Measurements from ENCODE around the gene TNRC6A.

Gene TNRC6A

GRCh38 chr16:24820522-24820921 lies 91.1 kb downstream of the TNRC6A start:
- H3K9ac ChIP-seq (ENCODE audit: low read length), result no peak overlapping the region
- no peak overlapping the region for H3K4me3 ChIP-seq (ENCODE audit: low read length)
- no peaks in the 10 kb centered on the region for H3K27me3 ChIP-seq (ENCODE audit: control insufficient read depth, insufficient read depth, low read length)
- H3K9me3 ChIP-seq (ENCODE audit: control insufficient read depth, low read depth, low read length), result no peaks in the 10 kb centered on the region
- no peaks in the 10 kb centered on the region for H3K4me1 ChIP-seq (ENCODE audit: control insufficient read depth, low read depth, low read length)
- H3K27ac ChIP-seq (ENCODE audit: low read length), result no peak overlapping the region
- H3K36me3 ChIP-seq (ENCODE audit: control insufficient read depth, low read depth, low read length), result peaks cover 94% of the 10 kb centered on the region

DNA sequence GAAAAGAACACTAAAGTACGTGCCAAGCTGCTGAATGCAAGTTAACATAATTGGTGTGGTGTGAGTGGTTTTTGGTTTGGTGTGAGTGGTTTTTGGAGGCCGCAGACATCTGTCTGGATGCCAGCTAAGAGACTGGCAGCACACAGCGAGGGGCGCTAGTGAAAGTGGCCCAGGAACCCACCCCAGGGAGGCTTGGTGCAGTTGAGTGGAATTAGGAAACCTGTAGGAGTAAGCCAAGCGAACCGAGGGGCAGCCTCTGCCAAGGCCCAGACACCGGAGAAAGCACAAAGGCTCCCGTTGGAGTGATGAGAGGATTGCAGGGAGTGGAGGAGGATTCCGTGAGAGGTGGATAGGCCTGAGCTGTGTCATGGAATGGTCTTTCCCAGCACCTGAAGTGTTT lies 91.7 kb downstream of the TNRC6A start:
- Histone ChIP-seq H3K4me1 (ENCODE audit: control insufficient read depth, low read depth, low read length) (no peaks in the 10 kb centered on the region), H3K27ac (ENCODE audit: low read length) (no peak overlapping the region), H3K36me3 (ENCODE audit: control insufficient read depth, low read depth, low read length) (peaks cover 94% of the 10 kb centered on the region), H3K4me3 (ENCODE audit: low read length) (no peak overlapping the region), H3K9me3 (ENCODE audit: control insufficient read depth, low read depth, low read length) (no peaks in the 10 kb centered on the region), H3K9ac (ENCODE audit: low read length) (no peak overlapping the region), H3K27me3 (ENCODE audit: control insufficient read depth, insufficient read depth, low read length) (no peaks in the 10 kb centered on the region)

- Histone ChIP-seq H3K27me3 (ENCODE audit: control insufficient read depth, insufficient read depth, low read length) (no peaks in the 10 kb centered on the region), H3K4me3 (ENCODE audit: low read length) (no peak overlapping the region), H3K9ac (ENCODE audit: low read length) (no peak overlapping the region), H3K9me3 (ENCODE audit: control insufficient read depth, low read depth, low read length) (no peaks in the 10 kb centered on the region), H3K27ac (ENCODE audit: low read length) (no peak overlapping the region), H3K36me3 (ENCODE audit: control insufficient read depth, low read depth, low read length) (peaks cover 88% of the 10 kb centered on the region), H3K4me1 (ENCODE audit: control insufficient read depth, low read depth, low read length) (no peaks in the 10 kb centered on the region)
Measured at GRCh38 chr16:24822542-24822941, 93.1 kb downstream of the TNRC6A start.

GRCh38 chr16:24822974-24823373 lies 93.5 kb downstream of the TNRC6A start:
- H3K4me3 ChIP-seq (ENCODE audit: low read length), result no peak overlapping the region
- no peaks in the 10 kb centered on the region for H3K27me3 ChIP-seq (ENCODE audit: control insufficient read depth, insufficient read depth, low read length)
- H3K27ac ChIP-seq (ENCODE audit: low read length), result no peak overlapping the region
- H3K9ac ChIP-seq (ENCODE audit: low read length), result no peak overlapping the region
- H3K4me1 ChIP-seq (ENCODE audit: control insufficient read depth, low read depth, low read length), result no peaks in the 10 kb centered on the region
- H3K36me3 ChIP-seq (ENCODE audit: control insufficient read depth, low read depth, low read length), result peaks cover 84% of the 10 kb centered on the region
- H3K9me3 ChIP-seq (ENCODE audit: control insufficient read depth, low read depth, low read length), result no peaks in the 10 kb centered on the region

DNA sequence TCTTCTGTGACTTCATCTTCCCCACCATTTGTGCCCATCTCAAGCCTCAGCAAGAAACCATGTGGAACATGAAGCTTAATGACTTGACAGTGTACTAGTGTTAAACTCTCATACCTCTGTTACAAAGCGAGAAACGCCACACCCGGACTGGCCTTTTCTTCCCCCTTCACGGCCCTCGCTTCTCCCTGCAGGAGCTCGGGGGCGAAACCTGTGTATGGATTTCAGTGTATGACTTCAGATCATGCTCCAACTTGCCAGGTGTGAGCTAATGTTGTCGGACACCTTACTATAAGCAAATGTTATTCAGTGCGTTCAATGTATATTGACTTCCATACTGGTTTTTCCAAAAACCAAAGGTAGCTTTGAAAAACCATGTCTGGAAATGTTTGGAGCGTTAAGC lies 96.2 kb downstream of the TNRC6A start:
- Histone ChIP-seq H3K9me3 (ENCODE audit: control insufficient read depth, low read depth, low read length) (no peaks in the 10 kb centered on the region), H3K27me3 (ENCODE audit: control insufficient read depth, insufficient read depth, low read length) (no peaks in the 10 kb centered on the region), H3K4me3 (ENCODE audit: low read length) (no peak overlapping the region), H3K36me3 (ENCODE audit: control insufficient read depth, low read depth, low read length) (peaks cover 56% of the 10 kb centered on the region), H3K27ac (ENCODE audit: low read length) (no peak overlapping the region), H3K4me1 (ENCODE audit: control insufficient read depth, low read depth, low read length) (no peaks in the 10 kb centered on the region), H3K9ac (ENCODE audit: low read length) (no peak overlapping the region)

DNA sequence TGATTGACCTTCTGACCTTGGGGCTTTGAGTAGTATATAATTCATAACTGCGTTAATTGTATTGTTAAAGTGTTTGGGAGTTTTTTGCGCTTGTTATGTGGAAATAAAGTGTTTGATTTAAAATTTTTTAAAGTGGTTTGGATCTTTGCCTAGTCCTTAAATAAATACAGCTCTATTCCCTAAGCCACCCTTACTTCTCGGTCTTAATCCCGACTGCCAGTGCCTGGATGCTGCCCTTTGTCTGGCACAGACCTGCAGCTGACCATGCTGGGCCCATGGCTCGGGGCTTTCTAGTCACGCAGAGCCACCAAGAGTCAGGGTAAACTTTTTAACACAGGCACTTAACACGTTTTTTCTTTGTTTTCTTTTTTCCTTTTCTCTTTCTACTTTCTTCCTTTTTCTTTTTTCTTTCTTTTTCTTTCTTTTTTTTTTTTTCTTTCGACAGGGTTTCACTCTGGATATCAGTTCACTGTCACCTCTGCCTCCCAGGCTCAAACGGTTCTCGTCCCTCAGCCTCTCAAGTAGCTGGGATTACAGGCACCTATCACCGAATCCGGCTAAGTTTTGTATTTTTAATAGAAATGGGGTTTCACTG lies 96.7 kb downstream of the TNRC6A start:
- Histone ChIP-seq H3K36me3 (ENCODE audit: control insufficient read depth, low read depth, low read length) (peaks cover 51% of the 10 kb centered on the region), H3K27ac (ENCODE audit: low read length) (no peak overlapping the region), H3K27me3 (ENCODE audit: control insufficient read depth, insufficient read depth, low read length) (no peaks in the 10 kb centered on the region), H3K4me1 (ENCODE audit: control insufficient read depth, low read depth, low read length) (no peaks in the 10 kb centered on the region), H3K9me3 (ENCODE audit: control insufficient read depth, low read depth, low read length) (no peaks in the 10 kb centered on the region), H3K9ac (ENCODE audit: low read length) (no peak overlapping the region), H3K4me3 (ENCODE audit: low read length) (no peak overlapping the region)

DNA sequence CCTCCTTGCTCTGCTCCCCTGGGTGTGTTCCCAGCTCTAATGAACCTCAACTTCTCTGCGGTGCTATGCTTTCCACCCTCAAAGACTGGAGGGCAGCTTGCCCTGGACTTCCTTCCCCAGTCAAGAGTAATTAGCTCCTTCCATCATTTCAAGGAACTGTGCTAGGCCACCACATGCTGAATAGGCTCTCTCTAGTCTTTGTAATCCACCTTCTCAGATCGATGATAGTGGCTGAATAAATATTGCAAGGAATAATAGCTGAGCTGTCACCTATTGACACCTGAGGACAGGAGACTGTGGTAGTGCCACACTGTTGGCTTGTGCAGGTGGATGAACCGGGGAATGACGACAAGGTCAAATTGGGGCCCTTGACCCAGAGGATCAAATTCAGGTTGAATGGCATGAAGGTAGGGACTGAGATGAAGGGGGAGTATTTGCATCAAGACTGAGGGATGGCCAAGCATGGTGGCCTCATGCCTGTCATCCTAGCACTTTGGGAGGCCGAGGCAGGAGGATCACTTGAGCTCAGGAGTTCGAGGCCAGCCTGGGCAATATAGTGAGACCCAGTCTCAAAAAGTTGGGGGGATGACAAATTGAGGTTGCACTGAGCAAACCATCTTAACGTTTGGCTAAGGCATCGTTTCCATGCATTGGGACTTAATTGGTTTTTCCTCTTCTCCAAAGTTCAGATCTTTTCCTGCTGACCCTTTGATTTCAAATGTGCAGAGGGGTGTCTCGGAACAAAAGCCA lies 97.5 kb downstream of the TNRC6A start:
- H3K9me3 ChIP-seq (ENCODE audit: control insufficient read depth, low read depth, low read length), result no peaks in the 10 kb centered on the region
- no peaks in the 10 kb centered on the region for H3K27me3 ChIP-seq (ENCODE audit: control insufficient read depth, insufficient read depth, low read length)
- no peak overlapping the region for H3K9ac ChIP-seq (ENCODE audit: low read length)
- H3K4me3 ChIP-seq (ENCODE audit: low read length), result no peak overlapping the region
- peaks cover 43% of the 10 kb centered on the region for H3K36me3 ChIP-seq (ENCODE audit: control insufficient read depth, low read depth, low read length)
- no peaks in the 10 kb centered on the region for H3K4me1 ChIP-seq (ENCODE audit: control insufficient read depth, low read depth, low read length)
- no peak overlapping the region for H3K27ac ChIP-seq (ENCODE audit: low read length)

GRCh38 chr16:24829153-24829552 lies 99.7 kb downstream of the TNRC6A start:
- H3K9me3 ChIP-seq (ENCODE audit: control insufficient read depth, low read depth, low read length), result no peaks in the 10 kb centered on the region
- H3K9ac ChIP-seq (ENCODE audit: low read length), result no peak overlapping the region
- H3K4me1 ChIP-seq (ENCODE audit: control insufficient read depth, low read depth, low read length), result no peaks in the 10 kb centered on the region
- no peaks in the 10 kb centered on the region for H3K27me3 ChIP-seq (ENCODE audit: control insufficient read depth, insufficient read depth, low read length)
- no peak overlapping the region for H3K27ac ChIP-seq (ENCODE audit: low read length)
- H3K36me3 ChIP-seq (ENCODE audit: control insufficient read depth, low read depth, low read length), result peaks cover 26% of the 10 kb centered on the region
- no peak overlapping the region for H3K4me3 ChIP-seq (ENCODE audit: low read length)

DNA sequence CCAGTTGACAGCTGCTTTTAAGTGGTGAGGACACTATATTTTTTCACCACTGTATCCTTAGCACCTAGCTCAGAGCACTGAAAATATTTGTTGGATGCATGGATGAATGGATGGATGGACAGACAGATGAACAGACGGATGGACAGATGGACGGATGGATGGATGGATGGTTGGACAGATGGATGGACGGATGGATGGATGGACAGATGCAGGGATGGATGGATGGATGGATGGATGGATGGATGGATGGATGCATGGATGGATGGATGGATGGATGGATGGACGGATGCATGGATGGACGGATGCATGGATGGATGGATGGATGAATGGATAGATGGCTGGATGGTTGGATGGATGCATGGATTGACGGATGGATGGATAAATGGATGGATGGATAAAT lies 103.9 kb downstream of the TNRC6A start:
- H3K4me1 ChIP-seq (ENCODE audit: control insufficient read depth, low read depth, low read length), result no peaks in the 10 kb centered on the region
- H3K36me3 ChIP-seq (ENCODE audit: control insufficient read depth, low read depth, low read length), result no peaks in the 10 kb centered on the region
- no peak overlapping the region for H3K27ac ChIP-seq (ENCODE audit: low read length)
- no peak overlapping the region for H3K4me3 ChIP-seq (ENCODE audit: low read length)
- H3K9ac ChIP-seq (ENCODE audit: low read length), result no peak overlapping the region
- no peaks in the 10 kb centered on the region for H3K27me3 ChIP-seq (ENCODE audit: control insufficient read depth, insufficient read depth, low read length)
- no peaks in the 10 kb centered on the region for H3K9me3 ChIP-seq (ENCODE audit: control insufficient read depth, low read depth, low read length)

DNA sequence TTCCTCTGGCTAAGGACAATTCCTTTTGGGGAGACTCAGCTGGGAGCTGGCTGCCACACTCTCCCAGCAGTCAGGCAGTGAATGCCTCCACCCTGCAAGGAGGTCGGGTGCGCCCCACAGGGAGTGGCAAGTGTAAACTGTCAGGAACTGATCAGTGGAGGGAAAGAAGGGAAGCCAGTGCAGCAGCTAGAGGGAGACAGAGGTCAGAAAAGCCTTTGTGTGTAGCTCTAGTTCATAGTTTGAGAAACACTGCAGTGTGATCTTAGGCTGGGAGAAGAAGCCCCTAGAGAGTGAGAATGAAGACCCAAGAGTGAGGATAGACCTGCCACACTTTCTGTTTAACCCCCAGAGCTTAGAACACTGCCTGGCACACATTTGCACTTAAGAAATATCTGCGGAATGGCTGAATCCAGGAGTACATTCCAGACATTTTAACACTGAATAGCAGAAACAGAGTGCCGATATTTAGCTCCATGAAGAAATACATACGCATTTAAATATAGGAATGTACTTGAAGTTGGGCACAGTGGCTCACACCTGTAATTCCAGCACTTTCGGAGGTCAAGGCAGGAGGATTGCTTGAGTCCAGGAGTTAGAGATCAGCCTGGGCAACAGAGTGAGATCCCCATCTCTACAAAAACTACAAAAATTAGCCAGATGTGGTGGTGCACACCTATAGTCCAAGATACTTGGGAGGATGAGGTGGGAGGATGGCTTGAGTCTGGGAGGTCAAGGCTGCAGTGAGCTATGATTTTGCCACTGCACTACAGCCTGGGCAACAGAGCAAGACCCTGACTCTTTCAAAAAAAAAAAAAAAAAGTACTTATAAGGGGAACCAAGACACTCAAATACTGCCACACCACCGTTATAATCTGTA lies 105.2 kb downstream of the TNRC6A start:
- Histone ChIP-seq H3K27ac (ENCODE audit: low read length) (no peak overlapping the region), H3K9me3 (ENCODE audit: control insufficient read depth, low read depth, low read length) (no peaks in the 10 kb centered on the region), H3K4me3 (ENCODE audit: low read length) (no peak overlapping the region), H3K27me3 (ENCODE audit: control insufficient read depth, insufficient read depth, low read length) (no peaks in the 10 kb centered on the region), H3K36me3 (ENCODE audit: control insufficient read depth, low read depth, low read length) (no peaks in the 10 kb centered on the region), H3K4me1 (ENCODE audit: control insufficient read depth, low read depth, low read length) (no peaks in the 10 kb centered on the region), H3K9ac (ENCODE audit: low read length) (no peak overlapping the region)

DNA sequence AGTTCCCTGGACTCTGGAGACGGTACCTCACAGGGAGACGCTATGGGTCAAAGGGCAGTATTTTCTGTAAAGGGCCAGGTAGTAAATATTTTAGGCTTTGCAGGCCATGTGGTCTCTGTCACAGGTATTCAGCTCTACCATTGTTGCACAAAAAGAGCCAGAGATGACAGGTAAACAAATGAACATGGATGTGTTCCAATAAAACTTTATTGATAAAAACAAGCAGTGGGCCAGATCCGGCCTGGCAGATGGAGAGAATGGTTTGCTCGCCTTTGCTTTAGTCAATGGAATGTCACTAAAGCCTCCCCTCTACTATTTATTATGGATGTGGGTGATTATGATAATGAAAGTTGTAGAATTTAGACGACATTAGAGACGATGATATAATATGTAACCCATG lies 107.4 kb downstream of the TNRC6A start:
- no peak overlapping the region for H3K27ac ChIP-seq (ENCODE audit: low read length)
- H3K27me3 ChIP-seq (ENCODE audit: control insufficient read depth, insufficient read depth, low read length), result no peaks in the 10 kb centered on the region
- H3K4me3 ChIP-seq (ENCODE audit: low read length), result no peak overlapping the region

More for the DNA sequence above, 107.4 kb downstream of the TNRC6A start:
- H3K4me1 ChIP-seq (ENCODE audit: control insufficient read depth, low read depth, low read length), result no peaks in the 10 kb centered on the region
- no peaks in the 10 kb centered on the region for H3K9me3 ChIP-seq (ENCODE audit: control insufficient read depth, low read depth, low read length)
- no peaks in the 10 kb centered on the region for H3K36me3 ChIP-seq (ENCODE audit: control insufficient read depth, low read depth, low read length)
- no peak overlapping the region for H3K9ac ChIP-seq (ENCODE audit: low read length)
